ENCODE results near the gene TCF7L2. TPM values are rescaled to one million over a fixed set of nuclear protein-coding genes. Genes with fewer than 3 reads are reported as not detected.

TCF7L2 gene
- total and polyA plus RNA-seq, 9 of the 15 experiments (the other 6 are each of a cell fraction or from before 2014, with no cell fraction given), result 0.32 to 2.8 (median 0.92) TPM

- no peak for FAIRE-seq
- POLR2A ChIA-PET, result no interaction called here
- no peaks in the 10 kb centered on the region for H4K20me1 ChIP-seq (replicated peaks; ENCODE audit: control insufficient read depth, insufficient read depth, low read length)
- TF ChIP-seq MEF2A (IDR thresholded peaks at IDR 0.05; ENCODE audit: control insufficient read depth, low read depth, low read length), result no peak
- TF ChIP-seq ZFX (CRISPR knock-in tag; IDR thresholded peaks at IDR 0.05), result no peak
- TF ChIP-seq THRB (CRISPR knock-in tag; conservative IDR thresholded peaks at IDR 0.05), result no peak
- TF ChIP-seq RERE (CRISPR knock-in tag; IDR thresholded peaks at IDR 0.05; ENCODE audit: borderline replicate concordance), result no peak
- TF ChIP-seq SMARCA5 (IDR thresholded peaks at IDR 0.05), result no peak
- TF ChIP-seq PYGO2 (tag; IDR thresholded peaks at IDR 0.05), result no peak
- no peaks in the 10 kb centered on the region for H3K9me1 ChIP-seq (ENCODE audit: control insufficient read depth, insufficient read depth, low read length)
- H3K27ac ChIP-seq (ENCODE audit: extremely low read depth, low read depth, low read length), result no peak overlapping the region
- H3K79me2 ChIP-seq (ENCODE audit: control insufficient read depth, insufficient read depth, low read length), result no peaks in the 10 kb centered on the region
- no peak for DNase-seq (ENCODE audit: extremely low read depth in 1 of 4, low spot score in 3 of 4)
- WGBS (ENCODE audit: insufficient coverage, low coverage, missing lambda C conversion rate), result 19% methylated on average over 5 of the region's 5 CpGs
- H3K4me1 ChIP-seq (replicated peaks in 1 of 2; ENCODE audit: control insufficient read depth in 2 of 2, insufficient read depth in 2 of 2, low read length in 2 of 2), result no peaks in the 10 kb centered on the region
- no peak overlapping the region for H3K4me2 ChIP-seq (ENCODE audit: insufficient read depth, low read length)
- intact Hi-C loops (cut with micrococcal nuclease), result no loop called here
- no peak overlapping the region for H3K9ac ChIP-seq (ENCODE audit: insufficient read depth in 1 of 2, low read depth in 2 of 2, low read length in 2 of 2)
- H3K9me3 ChIP-seq (replicated peaks; ENCODE audit: control insufficient read depth, insufficient read depth, low read depth, low read length), result no peaks in the 10 kb centered on the region
- H3K27me3 ChIP-seq (ENCODE audit: control insufficient read depth in 2 of 2, insufficient read depth in 2 of 2, low read length in 2 of 2), result no peaks in the 10 kb centered on the region
- no peak overlapping the region for H3K4me3 ChIP-seq
- CTCF ChIA-PET (ENCODE audit: low intra/inter-chr PET ratio), result no interaction called here
- no peaks in the 10 kb centered on the region for H3K36me3 ChIP-seq (ENCODE audit: control insufficient read depth, insufficient read depth, low read length)
- ATAC-seq, result no peak
- in situ Hi-C loops (cut with MboI), result no loop called here
- no peak overlapping the region for H2AFZ ChIP-seq (ENCODE audit: low read depth, low read length)
- no TSS peak for BruUV-seq (replicated peaks)
Measured at GRCh38 chr10:112973805-112974204, 23.8 kb downstream of the TCF7L2 start.
